Measurements from ENCODE around the gene PBX3.

The PBX3 gene

DNA sequence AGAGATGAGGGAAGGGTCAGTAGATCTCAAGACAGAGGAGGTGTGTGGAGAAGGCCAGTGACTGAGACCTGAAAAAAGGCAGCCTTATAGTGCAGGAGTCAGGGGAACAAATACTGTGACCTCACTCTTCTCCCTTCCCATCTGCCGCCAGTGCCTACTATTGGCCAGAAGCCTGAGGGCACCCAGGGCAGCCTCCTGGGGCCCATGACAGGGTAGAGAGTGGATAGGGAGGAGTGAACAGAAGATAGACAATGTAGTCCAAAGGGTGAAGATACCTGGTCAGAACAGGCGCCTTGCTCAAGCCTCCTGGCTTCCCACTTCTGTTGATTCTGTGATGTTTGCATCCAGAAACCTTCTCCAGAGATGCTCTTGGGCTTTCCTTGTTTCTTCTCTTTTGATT is 196.7 kb downstream of the PBX3 start:
- 100% methylated on average over 1 of the region's 2 CpGs for WGBS, 2 experiments (ENCODE audit: insufficient coverage in 2 of 2)
- Histone ChIP-seq H3K9me3 (ENCODE audit: control insufficient read depth, low read length) (peaks cover 14% of the 10 kb centered on the region), H3K36me3 (ENCODE audit: control insufficient read depth, insufficient read depth, low read length) (peaks cover 48% of the 10 kb centered on the region), H3K4me1 (ENCODE audit: control insufficient read depth, insufficient read depth, low read length, poor library complexity, severe bottlenecking) (no peaks in the 10 kb centered on the region), H3K27ac (ENCODE audit: low read depth, low read length, severe bottlenecking) (no peak overlapping the region), H3K4me3 (ENCODE audit: extremely low read depth, insufficient read depth, low read length, poor library complexity, severe bottlenecking) (no peak overlapping the region)

- H3K4me1 ChIP-seq (ENCODE audit: control insufficient read depth, insufficient read depth, low read length, poor library complexity, severe bottlenecking) = no peaks in the 10 kb centered on the region
- H3K27ac ChIP-seq (ENCODE audit: low read depth, low read length, severe bottlenecking) = no peak overlapping the region
- no peak overlapping the region for H3K4me3 ChIP-seq (ENCODE audit: extremely low read depth, insufficient read depth, low read length, poor library complexity, severe bottlenecking)
- H3K36me3 ChIP-seq (ENCODE audit: control insufficient read depth, insufficient read depth, low read length) = peaks cover 41% of the 10 kb centered on the region
- peaks cover 14% of the 10 kb centered on the region for H3K9me3 ChIP-seq (ENCODE audit: control insufficient read depth, low read length)
Measured at GRCh38 chr9:125946397-125946796, 199.2 kb downstream of the PBX3 start.

GRCh38 chr9:125948887-125949596 is 201.9 kb downstream of the PBX3 start:
- peaks cover 14% of the 10 kb centered on the region for H3K9me3 ChIP-seq (ENCODE audit: control insufficient read depth, low read length)
- H3K36me3 ChIP-seq (ENCODE audit: control insufficient read depth, insufficient read depth, low read length) = peaks cover 35% of the 10 kb centered on the region
- no peak overlapping the region for H3K27ac ChIP-seq (ENCODE audit: low read depth, low read length, severe bottlenecking)
- H3K4me3 ChIP-seq (ENCODE audit: extremely low read depth, insufficient read depth, low read length, poor library complexity, severe bottlenecking) = no peak overlapping the region
- H3K4me1 ChIP-seq (ENCODE audit: control insufficient read depth, insufficient read depth, low read length, poor library complexity, severe bottlenecking) = no peaks in the 10 kb centered on the region
- WGBS, 2 experiments (ENCODE audit: insufficient coverage in 2 of 2) = 100% methylated on average over 1 of the region's 4 CpGs; no CpG with 5 or more reads in 1 of the 2 experiments

GRCh38 chr9:125949703-125950460 is 202.7 kb downstream of the PBX3 start:
- H3K4me3 ChIP-seq (ENCODE audit: extremely low read depth, insufficient read depth, low read length, poor library complexity, severe bottlenecking) = no peak overlapping the region
- no peak overlapping the region for H3K27ac ChIP-seq (ENCODE audit: low read depth, low read length, severe bottlenecking)
- H3K36me3 ChIP-seq (ENCODE audit: control insufficient read depth, insufficient read depth, low read length) = peaks cover 37% of the 10 kb centered on the region
- 88 to 95% methylated on average over 5 to 7 of the region's 9 CpGs for WGBS, 2 experiments (ENCODE audit: insufficient coverage in 2 of 2)
- peaks cover 14% of the 10 kb centered on the region for H3K9me3 ChIP-seq (ENCODE audit: control insufficient read depth, low read length)
- no peaks in the 10 kb centered on the region for H3K4me1 ChIP-seq (ENCODE audit: control insufficient read depth, insufficient read depth, low read length, poor library complexity, severe bottlenecking)

GRCh38 chr9:125950880-125951471 is 203.8 kb downstream of the PBX3 start:
- Histone ChIP-seq H3K4me1 (ENCODE audit: control insufficient read depth, insufficient read depth, low read length, poor library complexity, severe bottlenecking) (no peaks in the 10 kb centered on the region), H3K27ac (ENCODE audit: low read depth, low read length, severe bottlenecking) (no peak overlapping the region), H3K36me3 (ENCODE audit: control insufficient read depth, insufficient read depth, low read length) (peaks cover 32% of the 10 kb centered on the region), H3K4me3 (ENCODE audit: extremely low read depth, insufficient read depth, low read length, poor library complexity, severe bottlenecking) (no peak overlapping the region), H3K9me3 (ENCODE audit: control insufficient read depth, low read length) (peaks cover 7% of the 10 kb centered on the region)
- WGBS, 2 experiments (ENCODE audit: insufficient coverage in 2 of 2) = 80 to 90% methylated on average over 3 of the region's 4 CpGs

DNA sequence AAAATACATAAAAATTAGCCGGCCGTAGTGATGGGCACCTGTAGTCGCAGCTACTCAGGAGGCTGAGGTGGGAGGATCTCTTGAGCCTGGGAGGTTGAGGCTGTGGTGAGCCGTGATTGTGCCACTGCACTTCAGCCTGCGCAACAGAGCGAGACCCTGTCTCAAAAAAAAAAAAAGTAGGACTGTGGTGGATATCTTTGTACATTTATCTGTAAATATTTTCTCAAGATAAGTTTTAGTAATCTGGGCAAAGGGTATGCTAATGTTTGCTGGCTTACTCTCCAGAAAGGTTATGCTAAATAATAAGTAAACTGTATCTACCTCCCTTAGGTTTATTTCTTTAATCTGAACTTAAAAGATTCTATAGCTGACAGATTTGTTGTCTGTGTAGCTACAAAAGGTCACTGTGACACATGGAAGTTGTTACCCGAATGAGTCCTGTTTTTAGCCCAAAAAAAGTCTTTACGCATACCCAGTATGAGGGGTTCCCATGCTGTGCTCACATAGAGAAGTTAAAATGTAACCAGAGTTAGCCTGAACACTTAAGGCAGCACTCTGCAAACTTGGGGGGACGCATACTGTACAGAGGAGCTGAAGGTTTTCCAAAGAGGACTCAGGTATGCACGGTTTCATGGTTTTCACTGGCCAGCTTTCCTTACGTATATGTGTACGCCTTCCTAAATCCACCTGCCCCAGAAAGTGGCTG is 206.3 kb downstream of the PBX3 start:
- 97 to 99% methylated on average over 5 to 6 of the region's 12 CpGs for WGBS, 2 experiments (ENCODE audit: insufficient coverage in 2 of 2)
- Histone ChIP-seq H3K36me3 (ENCODE audit: control insufficient read depth, insufficient read depth, low read length) (peaks cover 25% of the 10 kb centered on the region), H3K4me3 (ENCODE audit: extremely low read depth, insufficient read depth, low read length, poor library complexity, severe bottlenecking) (no peak overlapping the region), H3K9me3 (ENCODE audit: control insufficient read depth, low read length) (no peaks in the 10 kb centered on the region), H3K4me1 (ENCODE audit: control insufficient read depth, insufficient read depth, low read length, poor library complexity, severe bottlenecking) (no peaks in the 10 kb centered on the region), H3K27ac (ENCODE audit: low read depth, low read length, severe bottlenecking) (no peak overlapping the region)

DNA sequence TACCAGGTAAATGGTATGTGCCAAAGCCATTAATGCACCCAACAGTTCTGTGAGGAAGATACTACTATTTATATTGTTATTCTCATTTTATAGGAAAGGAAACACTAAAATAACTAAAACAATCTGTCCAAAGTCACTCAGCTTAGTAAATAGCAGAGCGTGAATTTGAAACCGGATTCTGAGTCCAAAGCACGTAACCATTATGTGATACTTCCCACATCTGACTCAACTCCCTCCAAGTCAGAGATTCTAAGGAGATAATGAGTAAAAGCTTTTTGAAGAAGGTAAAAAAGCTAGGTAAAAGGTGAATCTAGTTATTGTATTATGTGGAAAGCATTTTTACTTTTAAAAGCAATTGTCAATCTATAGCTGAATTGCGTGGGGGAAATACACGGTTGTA is 208.9 kb downstream of the PBX3 start:
- H3K9me3 ChIP-seq (ENCODE audit: control insufficient read depth, low read length) = no peaks in the 10 kb centered on the region
- 94% methylated on average over 2 of the region's 5 CpGs; no CpG with 5 or more reads in 1 of the 2 experiments for WGBS, 2 experiments (ENCODE audit: insufficient coverage in 2 of 2)
- no peak overlapping the region for H3K4me3 ChIP-seq (ENCODE audit: extremely low read depth, insufficient read depth, low read length, poor library complexity, severe bottlenecking)
- no peaks in the 10 kb centered on the region for H3K4me1 ChIP-seq (ENCODE audit: control insufficient read depth, insufficient read depth, low read length, poor library complexity, severe bottlenecking)
- H3K36me3 ChIP-seq (ENCODE audit: control insufficient read depth, insufficient read depth, low read length) = peaks cover 37% of the 10 kb centered on the region
- no peak overlapping the region for H3K27ac ChIP-seq (ENCODE audit: low read depth, low read length, severe bottlenecking)

GRCh38 chr9:125959315-125959714 is 212.1 kb downstream of the PBX3 start:
- Histone ChIP-seq H3K36me3 (ENCODE audit: control insufficient read depth, insufficient read depth, low read length) (peaks cover 53% of the 10 kb centered on the region), H3K4me3 (ENCODE audit: extremely low read depth, insufficient read depth, low read length, poor library complexity, severe bottlenecking) (no peak overlapping the region), H3K4me1 (ENCODE audit: control insufficient read depth, insufficient read depth, low read length, poor library complexity, severe bottlenecking) (no peaks in the 10 kb centered on the region), H3K9me3 (ENCODE audit: control insufficient read depth, low read length) (no peaks in the 10 kb centered on the region), H3K27ac (ENCODE audit: low read depth, low read length, severe bottlenecking) (no peak overlapping the region)
- WGBS, 2 experiments (ENCODE audit: insufficient coverage in 2 of 2) = 94 to 100% methylated on average over 2 of the region's 3 CpGs

GRCh38 chr9:125959951-125960619 is 212.9 kb downstream of the PBX3 start:
- Histone ChIP-seq H3K27ac (ENCODE audit: low read depth, low read length, severe bottlenecking) (no peak overlapping the region), H3K36me3 (ENCODE audit: control insufficient read depth, insufficient read depth, low read length) (peaks cover 57% of the 10 kb centered on the region), H3K4me1 (ENCODE audit: control insufficient read depth, insufficient read depth, low read length, poor library complexity, severe bottlenecking) (no peaks in the 10 kb centered on the region), H3K9me3 (ENCODE audit: control insufficient read depth, low read length) (no peaks in the 10 kb centered on the region), H3K4me3 (ENCODE audit: extremely low read depth, insufficient read depth, low read length, poor library complexity, severe bottlenecking) (no peak overlapping the region)
- 100% methylated on average over 2 of the region's 6 CpGs; no CpG with 5 or more reads in 1 of the 2 experiments for WGBS, 2 experiments (ENCODE audit: insufficient coverage in 2 of 2)

- Histone ChIP-seq H3K27ac (ENCODE audit: low read depth, low read length, severe bottlenecking) (no peak overlapping the region), H3K36me3 (ENCODE audit: control insufficient read depth, insufficient read depth, low read length) (peaks cover 60% of the 10 kb centered on the region), H3K9me3 (ENCODE audit: control insufficient read depth, low read length) (no peaks in the 10 kb centered on the region), H3K4me1 (ENCODE audit: control insufficient read depth, insufficient read depth, low read length, poor library complexity, severe bottlenecking) (no peaks in the 10 kb centered on the region), H3K4me3 (ENCODE audit: extremely low read depth, insufficient read depth, low read length, poor library complexity, severe bottlenecking) (no peak overlapping the region)
- 97 to 98% methylated on average over 4 to 8 of the region's 8 CpGs for WGBS, 2 experiments (ENCODE audit: insufficient coverage in 2 of 2)
Measured at GRCh38 chr9:125960626-125961025, 213.5 kb downstream of the PBX3 start.

Data from mesodermal cell (in vitro differentiated cells).